Ectodermal cell (in vitro differentiated cells): ENCODE data around the gene METRN.
A peak's percentile ranks its signal among the peaks of the same experiment; 100 is the strongest.
"Not testable (repeated sequence)": the region's sequence is repeated elsewhere in the genome, so short reads cannot be mapped to it uniquely, and the experiment has no call there.

Experiments used
- H3K27ac ChIP-seq: 2 replicates; pipeline ENCODE4 v1.7.0; 2013; ENCODE audit warnings: mild to moderate bottlenecking, low read depth, low read length; ENCODE audit not compliant: insufficient read depth, poor library complexity, severe bottlenecking
- H3K27me3 ChIP-seq: 2 replicates; pipeline ENCODE4 v1.7.0; 2013; ENCODE audit warnings: mild to moderate bottlenecking, low read length; ENCODE audit not compliant: insufficient read depth, control insufficient read depth, poor library complexity, severe bottlenecking
- H3K36me3 ChIP-seq: one replicate; pipeline ENCODE4 v1.7.0; 2013; ENCODE audit warnings: low read length; ENCODE audit not compliant: control insufficient read depth, insufficient read depth
- H3K4me1 ChIP-seq: one replicate; pipeline ENCODE4 v1.7.0; 2013; ENCODE audit warnings: low read length; ENCODE audit not compliant: control insufficient read depth, insufficient read depth
- H3K4me3 ChIP-seq: 2 replicates; pipeline ENCODE4 v1.7.0; 2013; ENCODE audit warnings: low read depth, low read length, control low read depth; ENCODE audit not compliant: insufficient read depth
- H3K9me3 ChIP-seq: 2 replicates; pipeline ENCODE4 v1.7.0; 2013; ENCODE audit warnings: mild to moderate bottlenecking, low read length, moderate library complexity; ENCODE audit not compliant: control insufficient read depth
- WGBS, 2 experiments: methylation state at CpG; one replicate each; pipeline ENCODE4 v1.1.7; 2013; ENCODE audit warnings: missing lambda C conversion rate in 2 of 2; 5-methylcytosine and 5-hydroxymethylcytosine counted together

METRN gene

DNA sequence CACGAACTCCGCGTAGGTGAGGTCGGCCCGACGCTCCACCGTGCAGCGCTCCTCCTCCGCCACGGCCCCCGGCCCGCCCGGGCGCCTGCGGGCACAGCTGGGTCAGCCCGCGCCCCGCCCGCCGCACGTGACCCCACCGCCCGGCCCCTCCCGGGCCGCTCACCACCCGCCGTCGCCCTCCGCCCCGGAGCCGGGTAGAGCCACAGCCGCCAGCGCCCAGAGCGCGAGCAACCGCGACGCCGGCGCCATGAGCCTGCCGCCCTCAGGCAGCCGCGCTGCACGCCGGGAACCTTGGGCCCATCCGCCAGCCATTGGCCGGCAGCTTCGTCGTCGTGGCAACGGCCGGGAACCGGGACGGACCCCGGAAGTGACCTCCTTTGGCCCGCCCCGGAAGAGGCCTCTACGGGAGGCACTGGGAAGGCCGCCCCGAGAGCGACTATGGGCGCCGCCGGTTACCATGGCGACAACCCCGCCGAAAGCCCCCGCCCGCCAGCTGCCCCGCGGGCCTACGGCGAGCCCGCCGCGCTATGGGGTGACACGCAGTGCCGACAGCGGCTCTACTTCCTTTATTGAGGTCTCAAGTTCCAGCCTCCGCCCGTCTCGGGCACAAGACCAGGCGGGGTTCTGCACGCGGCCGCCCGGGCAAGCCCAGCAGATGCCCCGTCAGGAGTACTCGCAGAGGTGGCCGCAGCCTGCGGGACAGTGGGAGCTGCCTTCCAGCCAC, 30.7 kb upstream of the METRN start, which contains the start of gene JMJD8:
TSS of gene JMJD8 (minus strand) at position 264 of the 724 bp plus-strand sequence. CDS start at position 249, 15 bp downstream.
- H3K9me3 ChIP-seq: no peaks in the 10 kb centered on the region
- peak within 1 kb of the TSS; percentile 73 for H3K4me3 ChIP-seq
- H3K27me3 ChIP-seq: no peaks in the 10 kb centered on the region
- peak within 1 kb of the TSS; percentile 44 for H3K27ac ChIP-seq
- peaks cover 17% of the 10 kb centered on the region for H3K4me1 ChIP-seq
- WGBS, 2 experiments: 10 to 11% methylated on average over 91 of the region's 91 CpGs
- H3K36me3 ChIP-seq: peaks cover 23% of the 10 kb centered on the region

DNA sequence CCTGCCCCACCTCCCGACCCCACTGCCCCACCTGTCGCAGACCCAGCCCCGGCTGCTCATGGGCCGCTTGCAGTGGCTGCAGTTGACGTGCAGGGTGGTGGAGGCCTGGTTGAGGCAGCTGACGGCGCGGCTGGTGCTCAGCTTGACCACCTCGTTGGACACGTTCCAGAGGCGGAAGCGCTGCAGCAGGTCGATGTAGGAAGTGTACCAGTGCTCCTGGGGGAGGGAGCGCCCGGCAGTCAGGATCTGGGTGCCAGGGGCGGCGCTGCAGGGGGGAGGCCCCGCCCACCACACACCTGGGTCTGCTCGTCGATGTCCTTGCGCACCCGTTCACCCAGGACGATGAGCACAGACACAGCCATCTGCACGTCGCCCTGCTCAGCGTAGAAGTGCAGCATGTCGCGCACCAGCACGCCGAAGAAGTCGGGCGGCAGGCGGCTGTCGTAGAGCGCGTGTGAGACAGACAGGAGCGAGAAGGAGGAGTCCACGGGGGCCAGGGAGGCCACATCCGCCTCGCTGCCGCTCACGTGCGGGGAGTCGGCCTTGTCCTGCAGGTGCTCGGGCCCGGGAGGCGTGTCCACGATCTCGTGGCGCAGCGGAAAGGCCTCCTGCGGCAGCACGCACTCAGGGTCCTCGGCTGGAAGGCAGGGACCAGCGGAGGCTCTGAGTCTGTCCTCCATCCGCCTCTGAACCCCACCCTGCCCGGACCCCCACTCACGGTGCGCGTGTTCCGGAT, 29.8 kb upstream of the METRN start:
- Histone ChIP-seq H3K9me3 (no peaks in the 10 kb centered on the region), H3K4me3 (no peak overlapping the region), H3K27ac (no peak overlapping the region), H3K36me3 (peaks cover 23% of the 10 kb centered on the region), H3K27me3 (no peaks in the 10 kb centered on the region), H3K4me1 (peaks cover 21% of the 10 kb centered on the region)
- WGBS, 2 experiments: 95 to 96% methylated on average over 61 of the region's 61 CpGs

DNA sequence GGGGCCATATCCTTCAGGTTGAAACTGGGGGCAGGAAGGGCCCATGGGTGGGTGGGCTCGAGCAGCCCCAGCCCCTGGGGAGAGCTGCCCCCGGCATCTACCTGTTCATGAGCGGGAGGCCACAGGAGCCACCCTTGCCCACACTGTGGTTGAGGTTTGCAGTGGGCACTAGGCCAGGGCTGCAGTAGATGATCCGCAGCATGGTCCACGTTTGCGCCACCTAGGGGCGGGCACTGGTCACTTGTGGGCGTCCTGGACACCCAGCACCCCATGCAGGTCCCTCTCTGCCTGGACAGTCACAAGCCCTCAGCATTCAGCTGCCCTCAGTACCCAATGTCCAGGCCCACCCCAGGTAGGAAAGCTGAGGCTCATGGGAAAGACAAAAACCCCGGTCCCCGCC, 29.0 kb upstream of the METRN start:
- H3K36me3 ChIP-seq: peaks cover 23% of the 10 kb centered on the region
- H3K27ac ChIP-seq: no peak overlapping the region
- 82 to 85% methylated on average over 10 of the region's 10 CpGs for WGBS, 2 experiments
- peaks cover 4% of the 10 kb centered on the region for H3K27me3 ChIP-seq
- H3K4me1 ChIP-seq: peaks cover 21% of the 10 kb centered on the region
- H3K4me3 ChIP-seq: no peak overlapping the region
- no peaks in the 10 kb centered on the region for H3K9me3 ChIP-seq

DNA sequence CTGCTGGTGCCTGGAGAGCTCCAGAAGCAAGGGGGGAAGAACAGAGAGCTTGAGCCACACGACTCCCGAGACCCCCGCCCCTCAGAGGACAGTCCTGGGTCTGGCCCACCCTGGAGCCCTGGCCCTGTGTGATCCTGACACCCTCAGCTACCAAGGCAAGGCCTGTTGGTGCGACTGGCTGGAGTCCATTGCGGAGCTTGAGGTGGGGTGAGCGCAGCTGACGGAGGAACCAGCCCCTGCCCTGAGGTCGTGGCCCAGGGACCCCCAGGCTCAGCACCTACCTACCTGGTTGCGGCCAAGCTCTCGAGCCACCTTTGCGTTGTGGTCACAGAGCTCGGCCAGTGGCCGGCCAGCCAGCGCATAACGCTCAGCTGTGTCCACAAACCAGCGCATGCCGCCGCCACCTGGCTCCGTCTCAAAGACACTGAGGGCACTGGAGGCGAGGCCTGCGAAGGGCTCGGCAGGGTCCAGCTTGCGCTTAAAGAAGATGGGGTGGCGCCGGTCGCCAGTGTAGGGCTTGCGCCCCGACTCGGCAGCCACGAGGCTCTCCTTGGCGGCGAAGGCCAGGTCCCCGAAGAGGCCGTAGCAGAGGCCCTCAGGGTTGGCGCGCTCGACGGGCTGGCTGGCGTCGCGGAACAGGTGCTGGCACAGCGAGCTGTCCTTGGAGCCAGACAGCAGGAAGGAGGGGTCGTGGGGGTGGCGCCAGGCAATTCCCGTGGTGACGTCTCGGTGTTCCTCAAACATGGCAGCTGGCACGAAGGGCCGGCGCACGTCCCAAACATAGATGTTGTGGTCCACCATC, 28.3 kb upstream of the METRN start:
- H3K4me1 ChIP-seq: peaks cover 15% of the 10 kb centered on the region
- H3K27ac ChIP-seq: no peak overlapping the region
- peaks cover 9% of the 10 kb centered on the region for H3K27me3 ChIP-seq
- WGBS, 2 experiments: 96% methylated on average over 51 of the region's 51 CpGs
- no peak overlapping the region for H3K4me3 ChIP-seq
- H3K9me3 ChIP-seq: no peaks in the 10 kb centered on the region
- H3K36me3 ChIP-seq: peaks cover 21% of the 10 kb centered on the region

DNA sequence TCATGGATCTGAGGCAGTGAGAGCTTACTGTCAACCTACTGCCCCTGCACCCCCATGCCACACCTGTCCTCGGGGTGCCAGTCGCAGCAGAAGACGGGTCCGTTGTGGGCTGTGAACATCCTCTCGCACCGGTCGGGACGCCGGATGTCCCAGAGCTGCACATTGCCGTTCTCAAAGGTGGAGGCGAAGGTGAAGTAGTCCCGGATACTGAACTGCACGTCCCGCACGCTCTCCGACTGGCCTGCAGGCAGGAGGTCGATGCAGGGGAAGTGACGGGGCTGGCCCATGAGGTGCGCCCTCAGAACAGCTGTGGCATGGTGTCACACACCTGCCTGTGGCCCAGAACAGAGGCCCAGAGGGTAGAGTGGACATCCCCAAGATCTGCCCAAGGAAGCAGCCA, 27.4 kb upstream of the METRN start:
- Histone ChIP-seq H3K4me1 (peaks cover 15% of the 10 kb centered on the region), H3K9me3 (no peaks in the 10 kb centered on the region), H3K27ac (no peak overlapping the region), H3K27me3 (peaks cover 17% of the 10 kb centered on the region), H3K4me3 (no peak overlapping the region), H3K36me3 (peaks cover 13% of the 10 kb centered on the region)
- 94% methylated on average over 19 of the region's 19 CpGs for WGBS, 2 experiments

DNA sequence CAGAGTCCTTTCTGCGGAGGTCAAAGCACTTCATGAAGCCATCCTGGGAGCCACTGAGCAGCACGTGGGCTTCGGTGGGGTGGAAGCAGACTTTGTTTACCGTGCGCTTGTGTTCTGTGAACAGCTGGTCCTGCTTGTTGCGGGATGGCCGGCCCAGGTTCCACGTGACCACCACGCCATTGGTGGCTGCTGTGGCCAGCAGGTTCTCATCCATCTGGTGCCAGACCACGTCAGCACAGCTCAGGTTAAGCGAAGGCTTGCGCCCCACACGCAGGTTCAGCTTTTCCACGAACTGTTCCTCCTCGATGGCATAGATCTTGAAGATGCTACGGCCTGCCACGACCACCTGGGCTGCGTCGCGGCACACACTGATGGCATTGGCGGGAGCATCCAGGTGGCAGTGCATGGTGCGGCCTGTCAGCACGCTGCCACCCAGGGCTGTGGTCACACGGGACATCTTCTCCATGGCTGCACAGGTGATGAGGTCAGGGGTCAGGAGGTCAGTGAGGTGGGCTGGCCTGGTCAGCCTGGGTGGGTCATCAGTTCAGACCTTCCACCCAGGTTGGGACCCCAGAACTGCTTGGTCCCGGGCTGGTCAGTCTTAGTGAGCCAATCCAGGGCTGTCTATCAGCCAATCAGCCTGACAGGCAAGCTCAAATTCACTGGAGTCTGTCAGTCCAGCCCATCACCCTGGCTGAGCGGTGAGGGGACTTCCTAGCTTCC, 25.6 kb upstream of the METRN start:
- Histone ChIP-seq H3K9me3 (no peaks in the 10 kb centered on the region), H3K27ac (no peak overlapping the region), H3K4me1 (peaks cover 11% of the 10 kb centered on the region), H3K27me3 (peaks cover 36% of the 10 kb centered on the region), H3K36me3 (peaks cover 8% of the 10 kb centered on the region), H3K4me3 (peak overlapping the region; percentile 49)
- 91 to 92% methylated on average over 26 of the region's 26 CpGs for WGBS, 2 experiments

DNA sequence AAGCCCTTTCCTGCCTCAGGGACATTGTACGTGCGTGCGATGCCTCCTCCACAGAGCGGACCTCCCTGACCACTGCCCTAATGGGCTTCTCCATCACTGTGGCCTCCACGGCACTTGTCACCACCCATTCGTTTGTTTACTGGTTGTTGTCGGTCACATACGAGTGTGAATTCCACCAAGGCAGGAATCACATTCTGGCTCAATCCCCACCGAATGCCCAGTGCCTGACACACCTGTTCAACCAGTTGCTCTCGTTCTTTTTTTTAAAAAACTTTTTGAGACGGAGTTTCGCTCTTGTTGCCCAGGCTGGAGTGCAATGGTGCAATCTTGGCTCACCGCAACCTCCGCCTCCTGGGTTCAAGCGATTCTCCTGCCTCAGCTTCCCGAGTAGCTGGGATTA, 23.7 kb upstream of the METRN start:
- Histone ChIP-seq H3K4me1 (peaks cover 18% of the 10 kb centered on the region), H3K27me3 (peaks cover 55% of the 10 kb centered on the region)
- H3K9me3 ChIP-seq, H3K36me3 ChIP-seq, H3K27ac ChIP-seq, H3K4me3 ChIP-seq: not testable (repeated sequence)
- 92 to 93% methylated on average over 16 of the region's 16 CpGs for WGBS, 2 experiments

DNA sequence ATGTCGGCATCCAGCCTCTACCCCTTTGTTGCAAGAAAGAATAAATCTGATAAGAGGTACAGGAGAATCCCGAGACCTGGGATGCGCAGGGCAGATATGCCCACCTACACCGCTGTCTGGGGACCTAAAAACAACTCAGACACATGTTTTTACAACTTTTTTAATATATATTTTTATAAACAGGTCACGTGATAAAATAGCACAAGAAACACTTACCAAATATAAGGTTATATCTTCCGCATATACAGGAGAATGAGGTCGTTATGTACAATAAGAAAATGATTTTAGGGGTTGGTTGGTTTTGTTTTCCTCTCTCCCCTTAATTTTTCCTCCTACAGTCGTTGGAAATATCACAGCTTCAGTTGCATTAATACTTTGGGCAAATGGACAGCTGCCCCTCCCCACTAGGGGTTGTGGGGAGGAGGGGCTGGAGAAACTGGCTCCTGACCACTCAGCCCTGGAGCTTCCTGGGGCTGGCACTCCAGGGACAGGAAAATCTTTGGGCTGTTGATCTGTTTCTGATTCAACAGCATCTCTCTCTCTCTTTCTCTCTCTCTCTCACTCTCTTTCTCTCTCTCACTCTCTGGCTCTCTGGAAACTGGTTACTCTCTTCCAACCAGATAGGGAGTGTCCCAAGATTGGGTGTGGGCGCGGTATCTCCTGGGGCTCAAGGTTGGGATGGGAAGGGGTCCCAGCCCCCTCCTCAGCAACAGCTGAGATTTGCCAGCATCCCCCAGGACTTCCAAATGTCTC, 22.4 kb upstream of the METRN start:
- peaks cover 66% of the 10 kb centered on the region for H3K27me3 ChIP-seq
- 80 to 81% methylated on average over 6 to 8 of the region's 10 CpGs for WGBS, 2 experiments
- H3K9me3 ChIP-seq: no peaks in the 10 kb centered on the region

DNA sequence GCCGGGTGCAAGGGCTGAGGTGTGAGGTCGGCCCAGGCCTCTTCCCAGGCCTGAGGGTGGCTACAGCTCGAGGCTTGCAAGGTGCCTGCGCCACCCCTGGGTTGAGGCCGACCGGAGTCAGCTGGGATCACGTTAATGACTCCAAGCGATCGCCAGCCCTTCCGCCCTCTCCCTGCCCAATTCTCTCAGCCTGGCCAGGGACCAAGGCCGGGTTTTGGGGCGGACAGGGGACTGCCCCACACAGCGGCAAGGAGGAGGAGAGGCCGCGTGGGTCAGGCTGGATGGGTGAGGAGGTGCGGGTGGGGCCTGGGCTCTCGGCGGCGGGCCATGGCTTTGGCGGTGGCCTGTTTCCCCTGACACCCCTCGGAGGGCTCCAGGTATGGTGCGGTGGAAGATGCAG, 21.6 kb upstream of the METRN start:
- Histone ChIP-seq H3K4me1 (peaks cover 18% of the 10 kb centered on the region), H3K4me3 (no peak overlapping the region), H3K27ac (no peak overlapping the region), H3K9me3 (no peaks in the 10 kb centered on the region), H3K36me3 (no peaks in the 10 kb centered on the region), H3K27me3 (peaks cover 75% of the 10 kb centered on the region)
- WGBS, 2 experiments: 43 to 46% methylated on average over 22 of the region's 22 CpGs

More for the DNA sequence above, 22.4 kb upstream of the METRN start:
- H3K4me3 ChIP-seq: no peak overlapping the region
- no peak overlapping the region for H3K27ac ChIP-seq
- H3K36me3 ChIP-seq: peaks cover 6% of the 10 kb centered on the region
- H3K4me1 ChIP-seq: peaks cover 18% of the 10 kb centered on the region
